Neuron (in vitro differentiated cells): Measurements from ENCODE around the gene C9orf78.

ENCODE experiments used
- H2AFZ ChIP-seq: one replicate; pipeline ENCODE4 v1.6.1; 2013; ENCODE audit warnings: low read depth, mild to moderate bottlenecking, inconsistent platforms, low read length, moderate library complexity
- H3K27me3 ChIP-seq: one replicate; pipeline ENCODE4 v1.6.1; 2013; ENCODE audit warnings: low read length; ENCODE audit not compliant: insufficient read depth
- H3K36me3 ChIP-seq: one replicate; pipeline ENCODE4 v1.6.1; 2013; ENCODE audit warnings: low read length; ENCODE audit not compliant: insufficient read depth
- H3K4me1 ChIP-seq: one replicate; pipeline ENCODE4 v1.6.1; 2013; ENCODE audit warnings: low read length; ENCODE audit not compliant: insufficient read depth
- H3K4me3 ChIP-seq: 2 replicates; pipeline ENCODE4 v1.5.1; 2013; ENCODE audit warnings: mild to moderate bottlenecking, low read length, moderate library complexity
- H3K9me3 ChIP-seq: one replicate; pipeline ENCODE4 v1.6.1; 2013; ENCODE audit warnings: low read length

The C9orf78 gene

DNA sequence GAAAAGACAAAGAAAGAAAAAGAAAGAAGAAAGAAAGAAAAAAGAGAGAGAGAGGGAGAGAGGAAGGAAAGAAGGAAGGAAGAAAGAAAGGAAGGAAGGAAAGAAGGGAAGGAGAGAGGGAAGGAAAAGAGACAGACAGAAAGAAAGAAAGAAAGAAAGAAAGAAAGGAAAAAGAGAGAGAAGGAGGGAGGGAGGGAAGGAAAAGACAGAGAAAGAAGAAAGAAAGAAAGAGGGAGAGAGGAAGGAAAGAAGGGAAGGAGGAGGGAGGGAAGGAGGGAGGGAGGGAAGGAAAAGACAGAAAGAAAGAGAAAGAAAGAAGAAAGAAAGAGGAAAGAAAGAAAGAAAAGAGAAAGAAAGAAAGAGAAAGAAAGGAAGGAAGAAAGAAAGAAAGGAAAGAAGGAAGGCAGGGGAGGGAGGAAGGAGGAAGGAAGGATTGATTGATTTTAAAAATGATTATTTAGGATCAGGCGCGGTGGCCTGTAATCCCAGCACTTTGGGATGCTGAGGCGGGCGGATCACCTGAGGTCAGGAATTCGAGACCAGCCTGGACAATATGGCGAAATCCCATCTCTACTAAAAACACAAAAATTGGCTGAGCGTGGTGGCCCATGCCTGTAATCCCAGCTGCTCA is 55.4 kb downstream of the C9orf78 start:
- no peaks in the 10 kb centered on the region for H3K36me3 ChIP-seq
- H3K9me3 ChIP-seq, result no peaks in the 10 kb centered on the region
- no peak overlapping the region for H2AFZ ChIP-seq
- peaks cover 13% of the 10 kb centered on the region for H3K4me1 ChIP-seq
- no peak overlapping the region for H3K4me3 ChIP-seq
- no peaks in the 10 kb centered on the region for H3K27me3 ChIP-seq

DNA sequence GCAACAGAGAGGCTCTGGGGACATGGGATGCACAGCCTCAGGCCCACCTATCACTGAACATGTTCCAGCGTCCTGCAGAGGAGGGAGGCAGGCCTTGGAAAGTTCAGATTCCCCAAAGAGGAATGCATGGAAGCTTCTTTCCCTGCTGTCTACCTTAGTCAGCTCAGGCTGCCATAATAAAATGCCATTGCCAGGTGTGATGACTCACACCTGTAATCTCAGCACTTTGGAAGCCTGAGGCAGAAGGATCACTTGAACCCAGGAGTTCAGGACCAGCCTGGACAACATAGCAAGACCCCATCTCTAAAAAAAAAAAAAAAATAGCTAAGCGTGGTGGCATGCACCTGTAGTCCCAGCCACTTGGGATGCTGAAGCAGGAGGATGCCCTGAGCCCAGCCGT is 56.6 kb downstream of the C9orf78 start:
- Histone ChIP-seq H3K4me1 (peaks cover 13% of the 10 kb centered on the region), H3K27me3 (no peaks in the 10 kb centered on the region), H3K9me3 (no peaks in the 10 kb centered on the region), H2AFZ (no peak overlapping the region), H3K4me3 (no peak overlapping the region), H3K36me3 (no peaks in the 10 kb centered on the region)

DNA sequence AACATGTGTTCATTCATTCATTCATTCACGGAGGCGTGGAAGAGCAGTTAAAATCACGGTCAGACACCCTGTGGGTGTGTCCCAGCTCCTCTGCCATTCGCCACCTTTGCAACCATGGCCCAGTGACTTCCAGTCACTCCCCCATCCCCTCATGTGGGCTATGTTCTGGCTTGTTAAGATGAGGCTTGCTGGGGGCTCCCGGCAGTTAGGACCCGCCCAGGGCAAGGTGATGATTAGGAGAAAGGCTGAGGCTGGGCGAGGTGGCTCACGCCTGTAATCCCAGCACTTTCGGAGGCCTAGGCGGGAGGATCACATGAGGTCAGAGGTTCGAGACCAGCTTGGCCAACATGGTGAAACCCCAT is 57.3 kb downstream of the C9orf78 start:
- Histone ChIP-seq H3K4me3 (no peak overlapping the region), H3K36me3 (no peaks in the 10 kb centered on the region), H3K27me3 (no peaks in the 10 kb centered on the region), H2AFZ (no peak overlapping the region), H3K4me1 (peaks cover 13% of the 10 kb centered on the region), H3K9me3 (no peaks in the 10 kb centered on the region)
